Measurements from ENCODE around the gene POFUT1.
"Not testable (repeated sequence)": the region's sequence is repeated elsewhere in the genome, so short reads cannot be mapped to it uniquely, and the experiment has no call there.

POFUT1 gene

DNA sequence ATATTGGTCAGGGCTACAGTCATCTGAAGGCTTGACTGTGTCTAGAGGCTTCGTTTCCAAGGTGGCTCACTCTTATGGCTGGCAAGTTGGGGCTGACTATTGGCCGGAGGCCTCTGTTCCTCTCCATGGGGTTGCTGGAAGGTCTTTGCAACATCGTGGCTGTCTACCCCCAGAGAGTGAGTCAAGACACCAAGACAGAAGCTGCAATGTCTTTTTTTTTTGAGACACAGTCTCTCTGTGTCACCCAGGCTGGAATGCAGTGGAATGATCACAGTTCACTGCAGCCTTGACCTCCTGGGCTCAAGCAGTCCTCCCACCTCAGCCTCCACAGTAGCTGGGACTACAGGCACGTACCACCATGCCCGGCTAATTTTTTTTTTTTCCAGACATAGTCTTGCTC, 40.4 kb downstream of the POFUT1 start:
- no peaks in the 10 kb centered on the region for H3K9me3 ChIP-seq (ENCODE audit: insufficient read depth, low read length)
- no peak for TF ChIP-seq SUZ12 (IDR thresholded peaks at IDR 0.05; ENCODE audit: extremely low read depth, insufficient read depth, insufficient read length)
- TF ChIP-seq ZNF274 (IDR thresholded peaks at IDR 0.05; ENCODE audit: low read depth, low read length): no peak
- TF ChIP-seq YY1 (IDR thresholded peaks at IDR 0.05; ENCODE audit: insufficient read depth, insufficient read length): no peak
- peaks cover 4% of the 10 kb centered on the region for H3K4me1 ChIP-seq (ENCODE audit: insufficient read depth, insufficient read length)
- no peak overlapping the region for H3K4me3 ChIP-seq (ENCODE audit: insufficient read length, low read depth)
- no peak for DNase-seq (ENCODE audit: low read depth, low spot score)
- H3K27me3 ChIP-seq (ENCODE audit: insufficient read depth, insufficient read length): no peaks in the 10 kb centered on the region
- no peaks in the 10 kb centered on the region for H3K36me3 ChIP-seq (ENCODE audit: insufficient read depth, insufficient read length, low read length)
- H3K9ac ChIP-seq (ENCODE audit: insufficient read length, low read depth): no peak overlapping the region

DNA sequence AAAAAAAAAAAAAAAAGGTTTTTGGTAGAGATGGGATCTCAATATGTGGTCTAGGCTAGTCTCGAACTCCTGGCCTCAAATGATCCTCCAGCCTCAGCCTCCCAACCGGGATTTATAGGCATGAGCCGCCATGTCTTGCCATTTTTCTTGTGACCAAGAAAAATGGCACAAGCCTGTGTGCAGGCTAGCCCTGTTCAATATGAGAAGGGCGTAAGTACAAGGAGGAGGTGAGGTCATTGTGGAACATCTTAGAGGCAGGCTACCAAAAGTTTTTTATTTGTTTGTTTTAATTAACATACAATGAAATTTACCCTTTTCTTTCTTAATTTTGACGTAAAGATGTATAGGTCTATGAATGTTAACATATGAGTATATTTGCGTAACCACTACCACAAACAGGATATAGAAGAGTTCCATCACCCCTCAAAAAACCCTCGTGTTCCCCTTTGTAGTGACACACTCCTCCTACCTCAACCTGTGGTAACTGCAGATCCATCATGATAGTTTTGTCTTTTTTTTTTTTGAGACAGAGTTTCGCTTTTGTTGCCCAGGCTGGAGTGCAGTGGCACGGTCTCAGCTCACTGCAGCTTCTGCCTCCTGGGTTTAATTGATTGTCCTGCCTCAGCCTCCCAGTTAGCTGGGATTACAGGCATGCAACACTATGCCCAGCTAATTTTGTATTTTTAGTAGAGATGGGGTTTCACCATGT, 41.5 kb downstream of the POFUT1 start:
- peaks cover 4% of the 10 kb centered on the region for H3K4me1 ChIP-seq (ENCODE audit: insufficient read depth, insufficient read length)
- H3K9me3 ChIP-seq (ENCODE audit: insufficient read depth, low read length): no peaks in the 10 kb centered on the region
- no peak overlapping the region for H3K9ac ChIP-seq (ENCODE audit: insufficient read length, low read depth)
- no peak overlapping the region for H3K4me3 ChIP-seq (ENCODE audit: insufficient read length, low read depth)
- no peak for DNase-seq (ENCODE audit: low read depth, low spot score)
- no peak for TF ChIP-seq SUZ12 (IDR thresholded peaks at IDR 0.05; ENCODE audit: extremely low read depth, insufficient read depth, insufficient read length)
- TF ChIP-seq ZNF274 (IDR thresholded peaks at IDR 0.05; ENCODE audit: low read depth, low read length): no peak
- TF ChIP-seq YY1 (IDR thresholded peaks at IDR 0.05; ENCODE audit: insufficient read depth, insufficient read length): no peak
- H3K36me3 ChIP-seq (ENCODE audit: insufficient read depth, insufficient read length, low read length): no peaks in the 10 kb centered on the region
- H3K27me3 ChIP-seq (ENCODE audit: insufficient read depth, insufficient read length): no peaks in the 10 kb centered on the region

DNA sequence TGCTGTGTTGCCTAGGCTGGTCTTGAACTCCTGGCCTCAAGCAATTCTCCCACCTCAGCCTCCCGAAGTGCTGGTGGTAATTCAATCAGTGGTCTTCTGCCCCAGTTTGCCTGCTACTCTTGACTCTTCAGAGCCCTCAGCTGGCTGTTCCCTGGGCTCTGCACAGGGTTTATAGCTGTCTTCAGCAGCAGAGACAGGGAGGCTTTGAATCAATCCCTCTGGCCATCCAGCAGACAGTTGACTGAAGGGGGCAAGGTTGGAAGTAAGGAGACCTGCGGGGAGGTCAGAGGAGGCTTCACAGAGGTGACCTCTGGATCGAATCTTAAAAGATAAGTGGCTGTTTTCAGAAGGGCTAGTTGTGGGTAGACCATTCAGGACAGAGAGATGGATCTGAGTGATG, 43.8 kb downstream of the POFUT1 start:
- no peak overlapping the region for H3K9ac ChIP-seq (ENCODE audit: insufficient read length, low read depth)
- no peaks in the 10 kb centered on the region for H3K27me3 ChIP-seq (ENCODE audit: insufficient read depth, insufficient read length)
- H3K4me3 ChIP-seq (ENCODE audit: insufficient read length, low read depth): no peak overlapping the region
- H3K9me3 ChIP-seq (ENCODE audit: insufficient read depth, low read length): no peaks in the 10 kb centered on the region
- H3K36me3 ChIP-seq (ENCODE audit: insufficient read depth, insufficient read length, low read length): no peaks in the 10 kb centered on the region
- DNase-seq (ENCODE audit: low read depth, low spot score): no peak
- no peaks in the 10 kb centered on the region for H3K4me1 ChIP-seq (ENCODE audit: insufficient read depth, insufficient read length)
- TF ChIP-seq SUZ12 (IDR thresholded peaks at IDR 0.05; ENCODE audit: extremely low read depth, insufficient read depth, insufficient read length) (no peak), ZNF274 (IDR thresholded peaks at IDR 0.05; ENCODE audit: low read depth, low read length) (no peak), YY1 (IDR thresholded peaks at IDR 0.05; ENCODE audit: insufficient read depth, insufficient read length) (no peak)

DNA sequence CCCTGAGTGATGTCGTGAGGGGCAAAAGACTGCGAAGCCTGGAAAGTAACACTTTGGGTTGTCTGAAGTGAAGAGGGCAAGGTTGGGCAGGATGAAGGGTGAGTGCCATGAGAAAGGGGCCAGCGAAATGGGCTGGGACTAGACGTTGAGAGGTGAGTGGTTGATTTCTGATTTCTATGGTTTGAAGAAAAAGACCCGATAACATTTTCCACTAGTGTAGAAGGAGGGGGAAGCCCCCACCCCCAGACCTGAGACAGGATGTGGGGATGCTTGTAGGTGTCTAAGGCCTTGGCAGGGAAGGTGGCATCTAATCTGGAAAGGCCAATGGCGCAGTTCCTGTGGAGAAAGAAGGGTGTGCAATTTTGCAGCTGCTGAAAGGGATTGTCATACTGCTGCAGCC, 44.5 kb downstream of the POFUT1 start:
- Histone ChIP-seq H3K9ac (ENCODE audit: insufficient read length, low read depth) (no peak overlapping the region), H3K4me1 (ENCODE audit: insufficient read depth, insufficient read length) (no peaks in the 10 kb centered on the region), H3K9me3 (ENCODE audit: insufficient read depth, low read length) (no peaks in the 10 kb centered on the region), H3K4me3 (ENCODE audit: insufficient read length, low read depth) (no peak overlapping the region), H3K27me3 (ENCODE audit: insufficient read depth, insufficient read length) (no peaks in the 10 kb centered on the region), H3K36me3 (ENCODE audit: insufficient read depth, insufficient read length, low read length) (no peaks in the 10 kb centered on the region)
- TF ChIP-seq SUZ12 (IDR thresholded peaks at IDR 0.05; ENCODE audit: extremely low read depth, insufficient read depth, insufficient read length) (no peak), ZNF274 (IDR thresholded peaks at IDR 0.05; ENCODE audit: low read depth, low read length) (no peak), YY1 (IDR thresholded peaks at IDR 0.05; ENCODE audit: insufficient read depth, insufficient read length) (no peak)
- DNase-seq (ENCODE audit: low read depth, low spot score): no peak

DNA sequence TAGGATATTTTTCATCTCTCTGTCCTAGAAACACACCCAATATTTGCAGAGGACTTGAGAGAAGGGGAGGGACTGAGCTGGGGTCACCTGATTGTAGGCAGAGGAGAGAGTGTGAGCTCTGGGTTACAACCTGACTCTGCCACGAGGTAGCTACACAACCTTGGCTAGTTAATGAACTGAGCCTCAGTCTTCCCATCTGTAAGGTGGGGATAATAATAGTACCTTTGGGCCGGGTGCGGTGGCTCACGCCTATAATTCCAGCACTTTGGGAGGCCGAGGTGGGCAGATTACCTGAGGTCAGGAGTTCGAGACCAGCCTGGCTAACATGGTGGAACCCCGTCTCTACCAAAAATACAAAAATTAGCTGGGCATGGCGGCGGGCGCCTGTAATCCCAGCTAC, 53.3 kb downstream of the POFUT1 start:
- DNase-seq (ENCODE audit: low read depth, low spot score); H3K9ac ChIP-seq (ENCODE audit: insufficient read length, low read depth); H3K36me3 ChIP-seq (ENCODE audit: insufficient read depth, insufficient read length, low read length); H3K27me3 ChIP-seq (ENCODE audit: insufficient read depth, insufficient read length); H3K4me3 ChIP-seq (ENCODE audit: insufficient read length, low read depth); H3K4me1 ChIP-seq (ENCODE audit: insufficient read depth, insufficient read length); H3K9me3 ChIP-seq (ENCODE audit: insufficient read depth, low read length): not testable (repeated sequence)

DNA sequence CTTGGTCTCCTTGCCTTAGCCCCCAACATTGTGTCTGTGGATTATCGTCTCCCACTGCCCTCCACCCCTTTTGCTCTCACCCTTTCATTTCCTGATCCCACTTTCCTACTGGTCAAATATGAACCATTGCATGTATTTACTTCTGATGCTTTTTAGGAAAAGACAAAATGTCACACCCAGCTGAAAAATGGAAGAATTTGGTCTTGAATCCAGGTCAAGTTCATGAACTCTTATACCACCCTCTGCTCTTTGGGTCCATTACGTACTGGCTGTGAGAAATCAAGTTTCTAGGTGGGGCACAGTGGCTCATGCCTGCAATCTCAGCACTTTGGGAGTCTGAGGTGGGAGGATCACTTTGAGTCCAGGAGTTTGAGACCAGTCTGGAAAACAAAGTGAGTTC, 54.0 kb downstream of the POFUT1 start:
- no peaks in the 10 kb centered on the region for H3K4me1 ChIP-seq (ENCODE audit: insufficient read depth, insufficient read length)

DNA sequence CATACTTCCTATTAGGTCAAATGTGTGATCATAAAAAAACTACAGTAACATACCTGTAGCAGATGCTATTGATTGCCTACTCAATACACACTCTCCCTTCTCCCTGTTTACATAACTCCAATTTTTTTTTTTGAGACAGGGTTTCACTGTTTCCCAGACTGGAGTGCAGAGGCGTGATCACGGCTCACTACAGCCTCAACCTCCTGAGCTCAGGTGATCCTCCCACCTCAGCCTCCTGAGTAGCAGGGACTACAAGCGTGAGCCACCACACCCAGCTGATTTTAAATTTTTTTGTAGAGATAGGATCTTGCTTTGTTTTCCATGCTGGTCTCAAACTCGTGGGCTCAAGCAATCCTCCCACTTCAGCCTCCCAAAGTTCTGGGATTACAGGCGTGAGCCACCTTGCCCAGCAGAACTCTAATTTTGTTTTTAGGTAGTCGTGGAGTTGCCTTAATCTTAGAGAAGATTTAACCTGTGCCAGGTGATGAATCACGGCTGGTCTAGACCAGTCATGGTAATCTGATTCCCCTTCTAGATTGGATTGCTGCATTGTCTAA, 55.8 kb downstream of the POFUT1 start:
- Histone ChIP-seq H3K27me3 (ENCODE audit: insufficient read depth, insufficient read length) (no peaks in the 10 kb centered on the region), H3K9ac (ENCODE audit: insufficient read length, low read depth) (no peak overlapping the region), H3K4me3 (ENCODE audit: insufficient read length, low read depth) (no peak overlapping the region), H3K36me3 (ENCODE audit: insufficient read depth, insufficient read length, low read length) (no peaks in the 10 kb centered on the region), H3K9me3 (ENCODE audit: insufficient read depth, low read length) (no peaks in the 10 kb centered on the region), H3K4me1 (ENCODE audit: insufficient read depth, insufficient read length) (no peaks in the 10 kb centered on the region)
- no peak for DNase-seq (ENCODE audit: low read depth, low spot score)
- TF ChIP-seq YY1 (IDR thresholded peaks at IDR 0.05; ENCODE audit: insufficient read depth, insufficient read length) (no peak), ZNF274 (IDR thresholded peaks at IDR 0.05; ENCODE audit: low read depth, low read length) (no peak), SUZ12 (IDR thresholded peaks at IDR 0.05; ENCODE audit: extremely low read depth, insufficient read depth, insufficient read length) (no peak)

More for the DNA sequence above, 54.0 kb downstream of the POFUT1 start:
- no peaks in the 10 kb centered on the region for H3K27me3 ChIP-seq (ENCODE audit: insufficient read depth, insufficient read length)
- no peak overlapping the region for H3K4me3 ChIP-seq (ENCODE audit: insufficient read length, low read depth)
- no peaks in the 10 kb centered on the region for H3K9me3 ChIP-seq (ENCODE audit: insufficient read depth, low read length)
- H3K9ac ChIP-seq (ENCODE audit: insufficient read length, low read depth): no peak overlapping the region
- H3K36me3 ChIP-seq (ENCODE audit: insufficient read depth, insufficient read length, low read length): no peaks in the 10 kb centered on the region
- no peak for TF ChIP-seq ZNF274 (IDR thresholded peaks at IDR 0.05; ENCODE audit: low read depth, low read length)
- no peak for TF ChIP-seq SUZ12 (IDR thresholded peaks at IDR 0.05; ENCODE audit: extremely low read depth, insufficient read depth, insufficient read length)
- no peak for TF ChIP-seq YY1 (IDR thresholded peaks at IDR 0.05; ENCODE audit: insufficient read depth, insufficient read length)
- DNase-seq (ENCODE audit: low read depth, low spot score): no peak
